SK-N-SH (cell line): Measurements from ENCODE around the gene TBX4. TPM values are rescaled to one million over a fixed set of nuclear protein-coding genes. Genes with fewer than 3 reads are reported as not detected.

Experiments
- CTCF ChIA-PET: fragments of 300-600, 350-600 bp; formaldehyde crosslinking; extraction: SDS; loops from one replicate; lab custom pipeline; 2021; lab: Yijun Ruan, JAX
- POLR2A ChIA-PET: fragments of 350-600 bp; sonication (Branson Sonifier 250); formaldehyde crosslinking; extraction: SDS; loops from one replicate; lab custom pipeline; 2020; ENCODE audit warnings: antibody characterized with exemption, inconsistent platforms; lab: Yijun Ruan, JAX
- DNase-seq: peaks from one replicate; pipeline ENCODE4 v3.0.0; 2012
- H2AFZ ChIP-seq: fragments of 200-600 bp; sonication (generic); 2 replicates; pipeline ENCODE4 v1.8.1; 2016; ENCODE audit warnings: antibody characterized with exemption, mild to moderate bottlenecking, low read depth
- H3F3A ChIP-seq: fragments of 200-600 bp; sonication (generic); replicated peaks from 2 replicates; pipeline ENCODE3; 2016; ENCODE audit warnings: antibody characterized with exemption, mild to moderate bottlenecking; ENCODE audit not compliant: insufficient read depth
- H3K27ac ChIP-seq, 2 experiments: fragments of 200-500 bp in 1 of 2; fragments of 200-600 bp in 1 of 2; sonication (Bioruptor generic) in 1 of 2; sonication (generic), shearing (Covaris generic) in 1 of 2; 2 replicates each; pipeline versions ENCODE4 v1.5.1 to v1.6.1; 2014 to 2016; ENCODE audit warnings: low read depth in 2 of 2, inconsistent platforms in 1 of 2, low read length in 1 of 2, mild to moderate bottlenecking in 1 of 2, mixed read lengths in 1 of 2
- H3K27me3 ChIP-seq: fragments of 200-600 bp; sonication (generic), shearing (Covaris generic); 2 replicates; pipeline ENCODE4 v1.6.1; 2016; ENCODE audit warnings: mixed run types; ENCODE audit not compliant: insufficient read depth
- H3K36me3 ChIP-seq, 2 experiments: fragments of 200-500 bp in 1 of 2; fragments of 200-600 bp in 1 of 2; sonication (Bioruptor generic) in 1 of 2; sonication (generic) in 1 of 2; replicated peaks in 1 of 2; 2 replicates each; pipeline versions ENCODE3 to v1.5.1; 2014 to 2016; ENCODE audit warnings: low read length in 1 of 2, mild to moderate bottlenecking in 1 of 2; ENCODE audit not compliant: insufficient read depth in 2 of 2, control insufficient read depth in 1 of 2
- H3K4me1 ChIP-seq, 2 experiments: fragments of 200-500 bp in 1 of 2; fragments of 200-600 bp in 1 of 2; sonication (Bioruptor generic) in 1 of 2; sonication (generic), shearing (Covaris generic) in 1 of 2; 2 replicates each; pipeline versions ENCODE4 v1.5.1 to v1.6.1; 2014 to 2016; ENCODE audit warnings: low read depth in 1 of 2, low read length in 1 of 2, mixed run types in 1 of 2; ENCODE audit not compliant: insufficient read depth in 2 of 2, control insufficient read depth in 1 of 2
- H3K4me2 ChIP-seq: fragments of 200-600 bp; sonication (generic), shearing (Covaris generic); 2 replicates; pipeline ENCODE4 v1.6.1; 2017; ENCODE audit warnings: mixed run types
- H3K4me3 ChIP-seq, 2 experiments: fragments of 200-500 bp in 1 of 2; fragments of 200-600 bp in 1 of 2; sonication (Bioruptor generic) in 1 of 2; sonication (generic), shearing (Covaris generic) in 1 of 2; 2 replicates each; pipeline versions ENCODE4 v1.5.1 to v1.8.1; 2014 to 2016; ENCODE audit warnings: low read depth in 2 of 2, inconsistent platforms in 1 of 2, low read length in 1 of 2, mild to moderate bottlenecking in 1 of 2, mixed read lengths in 1 of 2, moderate library complexity in 1 of 2
- H3K79me2 ChIP-seq: fragments of 200-600 bp; sonication (generic); 2 replicates; pipeline ENCODE4 v1.8.1; 2017; ENCODE audit warnings: mild to moderate bottlenecking; ENCODE audit not compliant: insufficient read depth
- H3K9ac ChIP-seq: fragments of 200-600 bp; sonication (generic); 2 replicates; pipeline ENCODE4 v1.6.1; 2017; ENCODE audit warnings: mixed run types
- H3K9me2 ChIP-seq: fragments of 200-600 bp; sonication (generic); 2 replicates; pipeline ENCODE4 v1.6.1; 2017; ENCODE audit warnings: mixed run types
- H3K9me3 ChIP-seq: fragments of 200-600 bp; sonication (generic); 2 replicates; pipeline ENCODE4 v1.6.1; 2017; ENCODE audit warnings: mixed run types, mild to moderate bottlenecking, moderate library complexity
- H4K20me1 ChIP-seq: fragments of 200-600 bp; sonication (generic); 2 replicates; pipeline ENCODE4 v1.6.1; 2017; ENCODE audit warnings: mild to moderate bottlenecking, mixed run types; ENCODE audit not compliant: insufficient read depth
- CTCF ChIP-seq: fragments of 200-600 bp; sonication (generic); IDR thresholded peaks from 2 replicates; pipeline ENCODE4 v1.6.1; 2017; ENCODE audit warnings: antibody characterized with exemption, mild to moderate bottlenecking, moderate library complexity
- ELF1 ChIP-seq: IDR thresholded peaks from 2 replicates; pipeline ENCODE4 v1.4.0; 2012
- GATA2 ChIP-seq: sonication (generic); formaldehyde crosslinking; IDR thresholded peaks from 2 replicates; pipeline ENCODE4 v1.5.0; 2020; ENCODE audit warnings: mild to moderate bottlenecking, missing genetic modification reagents
- JUND ChIP-seq: IDR thresholded peaks from 2 replicates; pipeline ENCODE4 v1.4.0; 2012
- MAX ChIP-seq: IDR thresholded peaks from 2 replicates; pipeline ENCODE4 v1.4.0; 2012; ENCODE audit warnings: low read depth
- MEF2A ChIP-seq: IDR thresholded peaks from 2 replicates; pipeline ENCODE4 v1.4.0; 2012; ENCODE audit warnings: low read depth, borderline replicate concordance
- RCOR1 ChIP-seq: fragments of 150-350 bp; IDR thresholded peaks from 2 replicates; pipeline ENCODE4 v1.6.1; 2017; ENCODE audit warnings: antibody characterized with exemption, low read length
- RFX5 ChIP-seq: IDR thresholded peaks from 2 replicates; pipeline ENCODE4 v1.6.1; 2012; ENCODE audit warnings: mild to moderate bottlenecking, improper control_type of control experiment, low read length
- SIN3A ChIP-seq: IDR thresholded peaks from 2 replicates; pipeline ENCODE4 v1.6.1; 2012; ENCODE audit warnings: low read depth, mild to moderate bottlenecking, low read length, moderate library complexity, borderline replicate concordance
- SMC3 ChIP-seq: IDR thresholded peaks from 2 replicates; pipeline ENCODE4 v1.6.1; 2012; ENCODE audit warnings: low read depth, low read length, improper control_type of control experiment
- YY1 ChIP-seq: IDR thresholded peaks from 2 replicates; pipeline ENCODE4 v1.4.0; 2012; ENCODE audit warnings: low read depth, mild to moderate bottlenecking
- ZBTB33 ChIP-seq: IDR thresholded peaks from 2 replicates; pipeline ENCODE4 v1.4.0; 2012; ENCODE audit warnings: low read depth, borderline replicate concordance
- WGBS: methylation state at CpG from one replicate; pipeline ENCODE4 v1.1.6; 2017; ENCODE audit warnings: low lambda C conversion rate; 5-methylcytosine and 5-hydroxymethylcytosine counted together
- polyA plus RNA-seq, 3 experiments: library from polyadenylated mRNA; depleted of rRNA; stranded (reverse); fragments of >200 nt; gene quantifications; 2 replicates each; pipeline ENCODE4 v1.2.3, GENCODE V29; 2012

The TBX4 gene
- polyA plus RNA-seq, 1 of the 3 experiments (the other 2 are of a cell fraction) = 0.02 TPM

- H2AFZ ChIP-seq = no peak overlapping the region
- H3F3A ChIP-seq = no peaks in the 10 kb centered on the region
Observed at GRCh38 chr17:61498042-61498994, 46.1 kb downstream of the TBX4 start.

More at GRCh38 chr17:61498042-61498994, 46.1 kb downstream of the TBX4 start:
- TF ChIP-seq JUND (no peak), ELF1 (no peak), YY1 (no peak), ZBTB33 (no peak), MEF2A (no peak), SIN3A (no peak), RCOR1 (no peak), RFX5 (no peak), SMC3 (no peak), CTCF (no peak), GATA2 (CRISPR knock-in tag) (no peak), MAX (no peak)
- TF ChIP-seq, all 33 proteins: peak for 0
- Histone ChIP-seq H4K20me1 (no peaks in the 10 kb centered on the region), H3K9me3 (no peaks in the 10 kb centered on the region), H3K27ac (no peak overlapping the region), H3K9me2 (no peaks in the 10 kb centered on the region), H3K4me2 (no peak overlapping the region), H3K79me2 (no peaks in the 10 kb centered on the region), H3K4me3 (no peak overlapping the region), H3K36me3 (no peaks in the 10 kb centered on the region), H3K4me1 (peaks cover 2 to 16% of the 10 kb centered on the region in 2 experiments; a peak in 2 of 4 replicates), H3K27me3 (no peaks in the 10 kb centered on the region), H3K9ac (no peak overlapping the region)
- WGBS = 96% methylated on average over 8 of the region's 8 CpGs
- no peak for DNase-seq
- POLR2A ChIA-PET = no interaction called here
- CTCF ChIA-PET = interaction anchor here (0.8 to 1.9 kb wide), 6 partner anchors 9 to 562 kb away, joined by 3 to 5 read pairs (median 4); no protein-coding TSS in a partner anchor
